ENCODE data around the gene PON2.

DNA sequence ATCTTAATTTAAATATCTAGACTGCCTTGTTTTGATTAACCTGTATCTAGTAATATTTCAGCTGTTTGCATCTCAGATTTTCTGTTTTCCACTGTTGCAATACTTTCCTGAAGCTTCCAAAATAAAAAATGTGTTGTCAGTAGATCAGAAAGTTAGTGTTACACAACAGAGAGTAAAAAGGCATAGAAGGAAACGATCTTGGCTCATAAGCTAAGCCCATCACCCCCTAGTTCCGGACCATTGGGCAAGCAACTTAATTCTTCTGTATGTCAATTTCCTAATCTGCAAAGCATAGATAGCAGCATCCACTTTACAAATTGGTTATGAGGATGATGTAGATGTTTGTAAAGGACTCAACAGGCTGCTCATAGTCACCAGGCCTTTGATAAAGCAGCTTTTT, 43.1 kb downstream of the PON2 start:
- no peak for TF ChIP-seq POLR2A (IDR thresholded peaks at IDR 0.05)
- TF ChIP-seq, protein P1, sequence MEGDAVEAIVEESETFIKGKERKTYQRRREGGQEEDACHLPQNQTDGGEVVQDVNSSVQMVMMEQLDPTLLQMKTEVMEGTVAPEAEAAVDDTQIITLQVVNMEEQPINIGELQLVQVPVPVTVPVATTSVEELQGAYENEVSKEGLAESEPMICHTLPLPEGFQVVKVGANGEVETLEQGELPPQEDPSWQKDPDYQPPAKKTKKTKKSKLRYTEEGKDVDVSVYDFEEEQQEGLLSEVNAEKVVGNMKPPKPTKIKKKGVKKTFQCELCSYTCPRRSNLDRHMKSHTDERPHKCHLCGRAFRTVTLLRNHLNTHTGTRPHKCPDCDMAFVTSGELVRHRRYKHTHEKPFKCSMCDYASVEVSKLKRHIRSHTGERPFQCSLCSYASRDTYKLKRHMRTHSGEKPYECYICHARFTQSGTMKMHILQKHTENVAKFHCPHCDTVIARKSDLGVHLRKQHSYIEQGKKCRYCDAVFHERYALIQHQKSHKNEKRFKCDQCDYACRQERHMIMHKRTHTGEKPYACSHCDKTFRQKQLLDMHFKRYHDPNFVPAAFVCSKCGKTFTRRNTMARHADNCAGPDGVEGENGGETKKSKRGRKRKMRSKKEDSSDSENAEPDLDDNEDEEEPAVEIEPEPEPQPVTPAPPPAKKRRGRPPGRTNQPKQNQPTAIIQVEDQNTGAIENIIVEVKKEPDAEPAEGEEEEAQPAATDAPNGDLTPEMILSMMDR (IDR thresholded peaks at IDR 0.05): no peak

Data from heart left ventricle (tissue), 13 donors.